PFSK-1 (cell line): ENCODE data around the gene NDST1.

Experiments used
- FOXP2 ChIP-seq: optimal IDR thresholded peaks from 2 replicates; pipeline ENCODE3; 2011; ENCODE audit warnings: borderline replicate concordance, control low read depth, inconsistent platforms; ENCODE audit not compliant: insufficient read depth; ENCODE audit errors: extremely low read length, extremely low read depth
- POLR2AphosphoS5 ChIP-seq: IDR thresholded peaks from 2 replicates; pipeline ENCODE4 v1.6.1; 2012; ENCODE audit warnings: low read depth, mild to moderate bottlenecking, control low read depth, low read length, moderate library complexity
- SIN3A ChIP-seq: IDR thresholded peaks from 2 replicates; pipeline ENCODE4 v1.6.1; 2012; ENCODE audit warnings: mild to moderate bottlenecking, low read length, moderate library complexity, borderline replicate concordance; ENCODE audit not compliant: insufficient read depth
- TAF1 ChIP-seq: IDR thresholded peaks from 2 replicates; pipeline ENCODE4 v1.6.1; 2012; ENCODE audit warnings: low read length, control low read depth, borderline replicate concordance; ENCODE audit not compliant: insufficient read depth
- TF ChIP-seq, protein P1 (sequence below), 2 experiments: IDR thresholded peaks; 2 replicates each; pipeline versions ENCODE4 v1.6.1 to v1.8.0; 2011 to 2012; ENCODE audit warnings: low read depth in 2 of 2, low read length in 2 of 2, control low read depth in 1 of 2, inconsistent platforms in 1 of 2, mild to moderate bottlenecking in 1 of 2, moderate library complexity in 1 of 2; ENCODE audit not compliant: insufficient read depth in 1 of 2

The NDST1 gene

DNA sequence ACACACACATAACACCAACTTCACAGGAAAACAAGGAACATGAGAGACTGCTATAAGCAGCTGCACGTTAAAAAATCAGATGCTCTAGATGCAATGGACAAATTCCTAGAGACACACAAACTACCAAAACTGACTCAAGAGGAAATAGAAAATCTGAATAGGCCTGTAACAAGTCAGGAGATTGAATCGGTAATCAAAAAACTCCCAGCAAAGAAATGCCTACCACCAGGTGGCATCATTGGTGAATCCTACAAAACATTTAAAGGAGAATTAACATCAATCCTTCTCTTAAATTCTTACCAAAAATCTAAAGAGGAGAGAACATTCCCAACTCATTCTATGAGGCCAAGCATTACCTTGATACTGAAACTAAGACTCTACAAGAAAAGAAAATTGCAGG is 54.9 kb downstream of the NDST1 start:
- TF ChIP-seq POLR2AphosphoS5 (no peak), FOXP2 (no peak), TAF1 (no peak), SIN3A (no peak)
- TF ChIP-seq, protein P1, sequence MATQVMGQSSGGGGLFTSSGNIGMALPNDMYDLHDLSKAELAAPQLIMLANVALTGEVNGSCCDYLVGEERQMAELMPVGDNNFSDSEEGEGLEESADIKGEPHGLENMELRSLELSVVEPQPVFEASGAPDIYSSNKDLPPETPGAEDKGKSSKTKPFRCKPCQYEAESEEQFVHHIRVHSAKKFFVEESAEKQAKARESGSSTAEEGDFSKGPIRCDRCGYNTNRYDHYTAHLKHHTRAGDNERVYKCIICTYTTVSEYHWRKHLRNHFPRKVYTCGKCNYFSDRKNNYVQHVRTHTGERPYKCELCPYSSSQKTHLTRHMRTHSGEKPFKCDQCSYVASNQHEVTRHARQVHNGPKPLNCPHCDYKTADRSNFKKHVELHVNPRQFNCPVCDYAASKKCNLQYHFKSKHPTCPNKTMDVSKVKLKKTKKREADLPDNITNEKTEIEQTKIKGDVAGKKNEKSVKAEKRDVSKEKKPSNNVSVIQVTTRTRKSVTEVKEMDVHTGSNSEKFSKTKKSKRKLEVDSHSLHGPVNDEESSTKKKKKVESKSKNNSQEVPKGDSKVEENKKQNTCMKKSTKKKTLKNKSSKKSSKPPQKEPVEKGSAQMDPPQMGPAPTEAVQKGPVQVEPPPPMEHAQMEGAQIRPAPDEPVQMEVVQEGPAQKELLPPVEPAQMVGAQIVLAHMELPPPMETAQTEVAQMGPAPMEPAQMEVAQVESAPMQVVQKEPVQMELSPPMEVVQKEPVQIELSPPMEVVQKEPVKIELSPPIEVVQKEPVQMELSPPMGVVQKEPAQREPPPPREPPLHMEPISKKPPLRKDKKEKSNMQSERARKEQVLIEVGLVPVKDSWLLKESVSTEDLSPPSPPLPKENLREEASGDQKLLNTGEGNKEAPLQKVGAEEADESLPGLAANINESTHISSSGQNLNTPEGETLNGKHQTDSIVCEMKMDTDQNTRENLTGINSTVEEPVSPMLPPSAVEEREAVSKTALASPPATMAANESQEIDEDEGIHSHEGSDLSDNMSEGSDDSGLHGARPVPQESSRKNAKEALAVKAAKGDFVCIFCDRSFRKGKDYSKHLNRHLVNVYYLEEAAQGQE (IDR thresholded peaks at IDR 0.05; ENCODE audit: insufficient read depth in 1 of 2, low read depth in 2 of 2, low read length in 2 of 2), result no peak

DNA sequence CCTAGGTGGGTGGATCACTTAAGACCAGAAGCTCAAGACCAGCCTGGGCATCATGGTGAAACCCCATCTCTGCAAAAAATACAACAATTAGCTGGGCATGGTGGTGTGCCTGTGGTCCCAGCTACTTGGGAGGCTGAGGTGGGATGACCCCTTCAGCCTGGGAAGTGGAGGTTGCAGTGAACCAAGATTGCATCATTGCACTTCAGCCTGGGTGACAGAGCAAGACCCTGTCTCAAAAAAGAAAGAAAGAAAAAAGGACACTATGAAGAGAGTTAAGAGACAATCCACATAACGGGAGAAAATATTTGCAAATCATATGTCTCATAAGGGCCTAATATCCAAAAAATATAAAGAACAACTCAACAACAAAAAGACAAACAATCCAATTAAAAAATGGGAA is 57.9 kb downstream of the NDST1 start:
- TF ChIP-seq TAF1 (no peak), POLR2AphosphoS5 (no peak), SIN3A (no peak), FOXP2 (no peak)
- TF ChIP-seq, protein P1 (IDR thresholded peaks at IDR 0.05; ENCODE audit: insufficient read depth in 1 of 2, low read depth in 2 of 2, low read length in 2 of 2), result no peak

DNA sequence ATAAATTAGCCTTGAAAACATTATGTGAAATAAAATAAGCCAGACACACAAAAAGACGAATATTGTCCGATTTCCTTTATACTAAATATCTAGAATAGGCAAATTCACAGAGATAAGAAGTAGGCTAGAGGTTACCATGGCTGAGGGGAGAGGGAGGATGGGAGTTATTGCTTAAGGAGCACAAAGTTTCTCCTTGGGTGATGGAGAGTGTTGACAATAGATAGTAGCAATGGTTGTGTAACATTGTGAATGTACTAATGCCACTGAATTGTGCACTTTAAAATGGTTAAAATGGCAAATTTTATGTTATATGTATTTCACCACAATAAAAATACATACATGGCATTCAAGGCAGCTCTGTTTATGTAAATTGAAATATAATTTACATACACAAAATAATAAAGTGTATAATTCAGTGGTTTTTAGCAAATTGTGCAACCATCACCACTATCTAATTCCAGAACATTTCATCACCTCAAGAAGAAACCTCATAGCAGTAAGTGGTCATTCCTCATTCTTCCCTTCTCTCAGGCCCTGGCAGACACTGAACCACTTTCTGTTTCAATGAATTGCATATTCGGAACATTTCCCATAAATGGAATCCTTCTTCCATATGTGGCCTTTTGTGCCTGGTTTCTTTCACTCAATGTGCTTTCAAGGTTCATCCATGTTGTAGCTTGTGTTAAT is 59.2 kb downstream of the NDST1 start:
- TF ChIP-seq TAF1 (no peak), POLR2AphosphoS5 (no peak), SIN3A (no peak), FOXP2 (no peak)
- TF ChIP-seq, protein P1 (IDR thresholded peaks at IDR 0.05; ENCODE audit: insufficient read depth in 1 of 2, low read depth in 2 of 2, low read length in 2 of 2), result no peak

DNA sequence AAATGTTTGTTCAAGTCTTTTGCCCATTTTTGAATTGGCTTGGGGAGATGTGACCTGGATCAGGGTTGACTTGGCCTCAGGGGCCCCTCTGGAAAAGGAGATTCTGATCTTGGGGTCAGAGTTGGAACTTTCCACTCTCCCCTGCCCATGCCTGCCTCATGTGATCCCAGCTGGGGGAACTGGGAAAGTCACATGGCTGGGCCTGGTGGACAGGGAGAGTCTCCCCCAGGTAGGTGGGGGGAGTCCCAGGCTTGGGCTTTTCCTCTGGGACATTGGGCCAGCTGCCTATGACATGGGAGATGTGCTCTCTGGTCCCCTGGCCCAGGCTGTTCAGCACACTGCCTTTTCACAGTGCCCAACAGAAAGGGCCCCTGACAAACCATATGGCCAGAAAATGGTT is 60.7 kb downstream of the NDST1 start:
- TF ChIP-seq SIN3A (no peak), POLR2AphosphoS5 (no peak), FOXP2 (no peak), TAF1 (no peak)
- TF ChIP-seq, protein P1 (IDR thresholded peaks at IDR 0.05; ENCODE audit: insufficient read depth in 1 of 2, low read depth in 2 of 2, low read length in 2 of 2), result no peak
